ENCODE data around the gene CAMK2D. TPM values are rescaled to one million over a fixed set of nuclear protein-coding genes. Genes with fewer than 3 reads are reported as not detected.

Gene CAMK2D
- total RNA-seq, 4 donors from 2014 or later: 48.2 to 66.2 (median 51.2) TPM

GRCh38 chr4:113433536-113434246 lies 327.8 kb downstream of the CAMK2D start:
- WGBS: 67% methylated on average over 4 of the region's 4 CpGs
- intact Hi-C loops (cut with DNase I): no loop called here
- TF ChIP-seq POLR2A (IDR thresholded peaks at IDR 0.05; ENCODE audit: low read depth) (no peak), EP300 (IDR thresholded peaks at IDR 0.05) (no peak), POLR2AphosphoS5 (IDR thresholded peaks at IDR 0.05) (no peak)
- TF ChIP-seq, protein P1, sequence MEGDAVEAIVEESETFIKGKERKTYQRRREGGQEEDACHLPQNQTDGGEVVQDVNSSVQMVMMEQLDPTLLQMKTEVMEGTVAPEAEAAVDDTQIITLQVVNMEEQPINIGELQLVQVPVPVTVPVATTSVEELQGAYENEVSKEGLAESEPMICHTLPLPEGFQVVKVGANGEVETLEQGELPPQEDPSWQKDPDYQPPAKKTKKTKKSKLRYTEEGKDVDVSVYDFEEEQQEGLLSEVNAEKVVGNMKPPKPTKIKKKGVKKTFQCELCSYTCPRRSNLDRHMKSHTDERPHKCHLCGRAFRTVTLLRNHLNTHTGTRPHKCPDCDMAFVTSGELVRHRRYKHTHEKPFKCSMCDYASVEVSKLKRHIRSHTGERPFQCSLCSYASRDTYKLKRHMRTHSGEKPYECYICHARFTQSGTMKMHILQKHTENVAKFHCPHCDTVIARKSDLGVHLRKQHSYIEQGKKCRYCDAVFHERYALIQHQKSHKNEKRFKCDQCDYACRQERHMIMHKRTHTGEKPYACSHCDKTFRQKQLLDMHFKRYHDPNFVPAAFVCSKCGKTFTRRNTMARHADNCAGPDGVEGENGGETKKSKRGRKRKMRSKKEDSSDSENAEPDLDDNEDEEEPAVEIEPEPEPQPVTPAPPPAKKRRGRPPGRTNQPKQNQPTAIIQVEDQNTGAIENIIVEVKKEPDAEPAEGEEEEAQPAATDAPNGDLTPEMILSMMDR (IDR thresholded peaks at IDR 0.05): no peak
- Histone ChIP-seq H3K27ac (replicated peaks in 1 of 4) (no peak overlapping the region), H3K27me3 (no peaks in the 10 kb centered on the region), H3K4me1 (peaks cover 18 to 35% (median 24%) of the 10 kb centered on the region in 4 donors), H3K4me3 (no peak overlapping the region), H3K9me3 (no peaks in the 10 kb centered on the region), H3K36me3 (no peaks in the 10 kb centered on the region)
- DNase-seq (ENCODE audit: extremely low spot score): no peak

GRCh38 chr4:113433116-113433515 lies 328.4 kb downstream of the CAMK2D start:
- no peaks in the 10 kb centered on the region for H3K36me3 ChIP-seq
- no peak for TF ChIP-seq POLR2A (IDR thresholded peaks at IDR 0.05; ENCODE audit: low read depth)
- TF ChIP-seq POLR2AphosphoS5 (IDR thresholded peaks at IDR 0.05): no peak
- TF ChIP-seq, protein P1 (IDR thresholded peaks at IDR 0.05): no peak
- TF ChIP-seq EP300 (IDR thresholded peaks at IDR 0.05): no peak
- no peaks in the 10 kb centered on the region for H3K27me3 ChIP-seq
- peaks cover 18 to 35% (median 24%) of the 10 kb centered on the region in 4 donors for H3K4me1 ChIP-seq
- DNase-seq (ENCODE audit: extremely low spot score): no peak
- intact Hi-C loops (cut with DNase I): no loop called here
- WGBS: 94% methylated on average over 1 of the region's 1 CpG
- H3K27ac ChIP-seq (replicated peaks in 1 of 4): no peak overlapping the region
- H3K9me3 ChIP-seq: no peaks in the 10 kb centered on the region
- H3K4me3 ChIP-seq: no peak overlapping the region

GRCh38 chr4:113423631-113424030 lies 337.9 kb downstream of the CAMK2D start:
- TF ChIP-seq POLR2A (IDR thresholded peaks at IDR 0.05; ENCODE audit: low read depth): no peak
- TF ChIP-seq EP300 (IDR thresholded peaks at IDR 0.05): no peak
- TF ChIP-seq POLR2AphosphoS5 (IDR thresholded peaks at IDR 0.05): no peak
- TF ChIP-seq, protein P1 (IDR thresholded peaks at IDR 0.05): no peak
- H3K36me3 ChIP-seq: no peaks in the 10 kb centered on the region
- intact Hi-C loops (cut with DNase I): no loop called here
- no peaks in the 10 kb centered on the region for H3K27me3 ChIP-seq
- H3K27ac ChIP-seq (replicated peaks in 1 of 4): no peak overlapping the region
- no peak overlapping the region for H3K4me3 ChIP-seq
- peaks cover 0 to 11% (median 0%) of the 10 kb centered on the region in 4 donors for H3K9me3 ChIP-seq
- H3K4me1 ChIP-seq: no peaks in the 10 kb centered on the region
- 94% methylated on average over 1 of the region's 1 CpG for WGBS
- DNase-seq (ENCODE audit: extremely low spot score): no peak

- no peak overlapping the region for H3K4me3 ChIP-seq
- peaks cover 0 to 11% (median 0%) of the 10 kb centered on the region in 4 donors for H3K9me3 ChIP-seq
- H3K36me3 ChIP-seq: no peaks in the 10 kb centered on the region
- intact Hi-C loops (cut with DNase I): no loop called here
- TF ChIP-seq, protein P1 (IDR thresholded peaks at IDR 0.05): no peak
- TF ChIP-seq POLR2AphosphoS5 (IDR thresholded peaks at IDR 0.05) (no peak), EP300 (IDR thresholded peaks at IDR 0.05) (no peak), POLR2A (IDR thresholded peaks at IDR 0.05; ENCODE audit: low read depth) (no peak)
- H3K4me1 ChIP-seq: no peaks in the 10 kb centered on the region
- H3K27ac ChIP-seq (replicated peaks in 1 of 4): no peak overlapping the region
- no peak for DNase-seq (ENCODE audit: extremely low spot score)
- no peaks in the 10 kb centered on the region for H3K27me3 ChIP-seq
Measured at GRCh38 chr4:113420938-113421337, 340.6 kb downstream of the CAMK2D start.

Measured in esophagus muscularis mucosa (tissue), 4 donors.